Spleen (tissue), 11 donors: ENCODE results near the gene ARHGAP45. TPM values are rescaled to one million over a fixed set of nuclear protein-coding genes. Genes with fewer than 3 reads are reported as not detected.
A peak's percentile ranks its signal among the peaks of the same experiment; 100 is the strongest.
"Not testable (repeated sequence)": the region's sequence is repeated elsewhere in the genome, so short reads cannot be mapped to it uniquely, and the experiment has no call there.

Experiments
- DNase-seq: peaks from one replicate; pipeline ENCODE4 v3.0.0-alpha.2; 2020
- H3K27ac ChIP-seq, 8 donors: fragments of 200-600 bp; sonication (generic) in 7 of 8; 1 replicate in 4 of 8; 2 replicates in 4 of 8; pipeline versions ENCODE4 v1.5.0 to v1.8.0; 2016 to 2021; ENCODE audit warnings: inconsistent platforms in 4 of 8, mild to moderate bottlenecking in 4 of 8, moderate library complexity in 1 of 8
- H3K27me3 ChIP-seq, 7 donors: fragments of 200-600 bp; sonication (generic) in 6 of 7; replicated peaks in 1 of 7; 1 replicate in 4 of 7; 2 replicates in 3 of 7; pipeline versions ENCODE4 v1.5.0 to v1.8.0; 2016 to 2021; ENCODE audit warnings: inconsistent platforms in 3 of 7, mild to moderate bottlenecking in 1 of 7
- H3K36me3 ChIP-seq, 6 donors: fragments of 200-600 bp; sonication (generic) in 5 of 6; 1 replicate in 4 of 6; 2 replicates in 2 of 6; pipeline versions ENCODE4 v1.5.0 to v1.8.0; 2016 to 2021; ENCODE audit warnings: inconsistent platforms in 2 of 6
- H3K4me1 ChIP-seq, 6 donors: fragments of 200-600 bp; sonication (generic) in 5 of 6; 1 replicate in 3 of 6; 2 replicates in 3 of 6; pipeline versions ENCODE4 v1.5.0 to v1.8.0; 2016 to 2021; ENCODE audit warnings: inconsistent platforms in 3 of 6
- H3K4me3 ChIP-seq, 8 donors: fragments of 200-600 bp; sonication (generic) in 7 of 8; 1 replicate in 4 of 8; 2 replicates in 4 of 8; pipeline versions ENCODE4 v1.5.0 to v1.8.0; 2016 to 2021; ENCODE audit warnings: inconsistent platforms in 4 of 8, mild to moderate bottlenecking in 4 of 8, moderate library complexity in 2 of 8
- H3K9me3 ChIP-seq, 8 donors: fragments of 200-600 bp; sonication (generic) in 7 of 8; 1 replicate in 4 of 8; 2 replicates in 4 of 8; pipeline versions ENCODE4 v1.5.0 to v1.8.0; 2016 to 2021; ENCODE audit warnings: inconsistent platforms in 4 of 8
- CTCF ChIP-seq, 11 experiments: fragments of 200-600 bp in 7 of 11; fragments of 450-650 bp in 4 of 11; sonication (generic) in 4 of 11; IDR thresholded peaks in 8 of 11; conservative IDR thresholded peaks in 3 of 11; 1 replicate in 7 of 11; 2 replicates in 4 of 11; pipeline versions ENCODE4 v1.4.0 to v1.8.0; 2016 to 2021; ENCODE audit warnings: antibody characterized with exemption in 11 of 11, inconsistent platforms in 4 of 11, mild to moderate bottlenecking in 1 of 11
- POLR2A ChIP-seq, 3 donors: fragments of 450-650 bp; IDR thresholded peaks; one replicate each; pipeline ENCODE4 v1.5.1; 2017; ENCODE audit warnings: antibody characterized with exemption in 3 of 3, mild to moderate bottlenecking in 1 of 3
- POLR2AphosphoS5 ChIP-seq, 3 donors: sonication (generic); formaldehyde crosslinking; IDR thresholded peaks; one replicate each; pipeline ENCODE4 v1.5.1; 2017; ENCODE audit warnings: antibody characterized with exemption in 3 of 3
- WGBS, 5 donors: extraction: QIAGEN DNeasy Blood & Tissue Kit in 3 of 5; methylation state at CpG; one replicate each; pipeline versions ENCODE4 v1.1.5 to v1.1.7; 2013 to 2018; 5-methylcytosine and 5-hydroxymethylcytosine counted together
- intact Hi-C: fragments of 100-400 bp; cut with DNase I; formaldehyde crosslinking; loops from one replicate; pipeline ENCODE4 v1.15.0; 2023; ENCODE audit warnings: low total_unique reads
- polyA plus RNA-seq, 3 donors: library from polyadenylated mRNA; stranded (reverse); fragments of 200-250 nt; gene quantifications; one replicate each; pipeline ENCODE4 v1.2.1, GENCODE V29; 2013
- total RNA-seq, 7 donors: library from RNA; depleted of rRNA in 3 of 7; stranded (reverse); fragments of >200 nt in 3 of 7; fragmentation: NEBNext Ultra II Directional in 4 of 7; extraction: Animal tissue kit (Norgen Biotek cat#: 25700) in 4 of 7; gene quantifications; one replicate each; pipeline versions ENCODE4 v1.1.0 to v1.2.1, GENCODE V29; 2016 to 2021
- donor health status: healthy with polysubstance abuse.
- donor health status: DM: no; HTN: no; CAD: no; lungs with moderate emphysema.
- donor health status: DM: no; HTN: no; CAD: no.
- donor health status: Bipolar disorder and iron deficiency.
- donor health status: healthy.
- donor health status: DM: no; HTN: no; CAD: no.
- donor health status: DM: yes; HTN: yes; CAD: no.

ARHGAP45 gene
- total and polyA plus RNA-seq, 10 donors = 161 to 356 (median 245) TPM

- DNase-seq = no peak
- TF ChIP-seq CTCF (IDR thresholded peaks at IDR 0.05 in 8 of 11, conservative IDR thresholded peaks at IDR 0.05 in 3 of 11) (no peak), POLR2AphosphoS5 (IDR thresholded peaks at IDR 0.05) (peak in 1 of 3 donors; percentile 67), POLR2A (IDR thresholded peaks at IDR 0.05) (no peak)
- intact Hi-C loops = no loop called here
- Histone ChIP-seq H3K36me3 (peaks cover 6 to 73% (median 50%) of the 10 kb centered on the region in 6 donors), H3K4me3 (no peak overlapping the region), H3K4me1 (peaks cover 40 to 98% (median 78%) of the 10 kb centered on the region in 6 donors), H3K27ac (peak overlapping the region in 1 of 8 donors; percentile 43), H3K27me3 (no peaks in the 10 kb centered on the region), H3K9me3 (no peaks in the 10 kb centered on the region)
- 92 to 95% (median 93%) methylated on average over 17 of the region's 17 CpGs for WGBS, 5 donors
These were observed 61.1 kb downstream of the ARHGAP45 start for GRCh38 chr19:1128106-1128505.

- H3K27me3 ChIP-seq, DNase-seq, intact Hi-C loops, H3K9me3 ChIP-seq: not testable (repeated sequence)
- WGBS, 5 donors = 88 to 95% (median 92%) methylated on average over 7 of the region's 7 CpGs
- Histone ChIP-seq H3K36me3 (peaks cover 4 to 63% (median 40%) of the 10 kb centered on the region in 6 donors), H3K4me3 (peak overlapping the region in 4 of 8 donors; percentile 76 to 97 (median 90)), H3K27ac (peak overlapping the region in 4 of 8 donors; percentile 97 to 100 (median 100)), H3K4me1 (peaks cover 42 to 98% (median 78%) of the 10 kb centered on the region in 6 donors)
These were observed 62.1 kb downstream of the ARHGAP45 start for GRCh38 chr19:1129084-1129483.

GRCh38 chr19:1129535-1129934 is 62.6 kb downstream of the ARHGAP45 start:
- Histone ChIP-seq H3K4me1 (peaks cover 42 to 98% (median 80%) of the 10 kb centered on the region in 6 donors), H3K27ac (peak overlapping the region in 4 of 8 donors; percentile 97 to 100 (median 100)), H3K36me3 (peaks cover 4 to 58% (median 35%) of the 10 kb centered on the region in 6 donors), H3K4me3 (peak overlapping the region in 5 of 8 donors; percentile 76 to 97 (median 86)), H3K9me3 (no peaks in the 10 kb centered on the region), H3K27me3 (no peaks in the 10 kb centered on the region)
- intact Hi-C loops = no loop called here
- WGBS, 5 donors = 78 to 90% (median 83%) methylated on average over 2 to 18 of the region's 18 CpGs
- TF ChIP-seq CTCF (IDR thresholded peaks at IDR 0.05 in 8 of 11, conservative IDR thresholded peaks at IDR 0.05 in 3 of 11) (no peak), POLR2A (IDR thresholded peaks at IDR 0.05) (no peak), POLR2AphosphoS5 (IDR thresholded peaks at IDR 0.05) (peak in 2 of 3 donors; percentile 22 to 64)
- no peak for DNase-seq

GRCh38 chr19:1130771-1131717 is 64.1 kb downstream of the ARHGAP45 start:
- TF ChIP-seq POLR2AphosphoS5 (IDR thresholded peaks at IDR 0.05) (peak; percentile 58 to 72 (median 65)), CTCF (IDR thresholded peaks at IDR 0.05 in 8 of 11, conservative IDR thresholded peaks at IDR 0.05 in 3 of 11) (no peak), POLR2A (IDR thresholded peaks at IDR 0.05) (no peak)
- H3K4me1 ChIP-seq = peaks cover 51 to 98% (median 82%) of the 10 kb centered on the region in 6 donors
- peaks cover 4 to 58% (median 22%) of the 10 kb centered on the region in 6 donors for H3K36me3 ChIP-seq
- 26 to 35% (median 30%) methylated on average over 12 to 22 of the region's 22 CpGs for WGBS, 5 donors
- intact Hi-C loops = no loop called here
- peak; percentile 90 for DNase-seq
- no peaks in the 10 kb centered on the region for H3K27me3 ChIP-seq
- peak overlapping the region; percentile 97 to 100 (median 98) for H3K27ac ChIP-seq
- H3K9me3 ChIP-seq = no peaks in the 10 kb centered on the region
- H3K4me3 ChIP-seq = peak overlapping the region; percentile 58 to 97 (median 82)
